NCI-H2171 treated with DMSO at 0.1 percent for 48 hours (cell line): ENCODE measurements around the gene PARP14.

ENCODE experiments used
- DNase-seq: peaks from one replicate; lab custom pipeline; 2025; lab: John Stamatoyannopoulos, UW

The PARP14 gene

DNA sequence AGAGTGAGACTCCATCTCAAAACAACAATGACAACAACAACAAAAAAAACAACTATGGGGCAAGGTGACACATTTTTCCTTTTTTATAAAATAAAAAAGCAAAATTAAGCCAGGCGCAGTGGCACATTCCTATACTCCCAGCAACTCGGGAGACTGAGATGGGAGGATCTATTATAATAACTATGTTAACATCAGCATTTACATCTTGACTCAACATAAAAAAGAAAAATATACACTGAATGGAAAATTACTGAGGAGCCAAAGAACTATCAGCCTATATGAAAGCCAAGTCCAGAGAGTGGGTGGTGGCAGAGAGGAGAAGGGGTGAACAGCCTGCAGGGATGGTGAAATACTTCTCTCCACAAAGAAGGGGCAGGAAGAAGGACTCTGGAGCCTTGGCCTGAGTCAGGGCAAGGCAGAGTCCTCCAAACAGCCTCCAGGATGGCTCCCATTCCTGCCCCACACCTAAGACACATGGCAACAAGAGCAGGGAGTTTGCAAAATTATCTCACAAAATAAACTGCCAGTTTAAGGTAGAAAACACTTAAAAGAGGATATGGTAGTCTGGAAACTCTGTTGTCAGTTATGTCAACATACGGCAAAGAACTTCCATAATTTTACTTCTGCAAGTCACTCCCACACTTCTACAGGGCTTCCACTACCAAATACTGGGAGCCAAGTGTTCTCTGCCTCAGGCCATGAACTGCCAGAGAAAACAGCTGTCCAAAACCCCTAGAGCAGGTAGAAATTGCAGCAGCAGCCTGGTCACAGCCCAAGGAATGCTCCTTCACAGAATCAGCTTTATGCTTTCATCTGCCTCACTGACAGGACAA, 87.1 kb downstream of the PARP14 start:
- no peak for DNase-seq

DNA sequence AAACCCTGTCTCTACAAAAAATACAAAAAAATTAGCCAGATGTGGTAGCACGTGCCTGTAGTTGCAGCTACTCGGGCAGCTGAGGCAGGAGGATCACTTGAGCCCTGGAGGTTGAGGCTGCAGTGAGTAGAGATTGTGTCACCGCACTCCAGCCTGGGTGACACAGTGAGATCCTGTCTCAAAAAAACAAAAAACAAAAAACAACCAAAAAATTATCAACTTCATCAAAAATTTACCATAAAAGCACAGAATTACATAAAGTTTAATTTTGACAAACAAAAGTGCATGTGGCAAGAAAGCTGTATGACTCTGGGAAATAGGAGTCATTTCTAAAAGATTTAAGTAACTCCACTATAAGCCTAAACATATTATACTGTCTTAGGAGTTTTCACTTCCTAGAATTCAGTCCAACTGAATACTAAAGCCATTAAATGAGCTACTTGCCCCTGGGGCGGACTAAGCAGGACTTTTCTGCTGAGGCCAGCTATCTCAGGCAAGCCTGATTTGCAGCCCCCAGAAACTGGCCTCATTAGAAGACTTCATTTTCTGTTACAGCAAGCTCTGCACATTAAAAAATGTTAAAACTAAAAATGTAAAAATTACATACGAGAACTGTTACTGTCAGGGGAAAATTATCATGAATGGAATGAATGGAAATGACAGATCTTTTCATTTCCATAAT, 90.0 kb downstream of the PARP14 start:
- no peak for DNase-seq

DNA sequence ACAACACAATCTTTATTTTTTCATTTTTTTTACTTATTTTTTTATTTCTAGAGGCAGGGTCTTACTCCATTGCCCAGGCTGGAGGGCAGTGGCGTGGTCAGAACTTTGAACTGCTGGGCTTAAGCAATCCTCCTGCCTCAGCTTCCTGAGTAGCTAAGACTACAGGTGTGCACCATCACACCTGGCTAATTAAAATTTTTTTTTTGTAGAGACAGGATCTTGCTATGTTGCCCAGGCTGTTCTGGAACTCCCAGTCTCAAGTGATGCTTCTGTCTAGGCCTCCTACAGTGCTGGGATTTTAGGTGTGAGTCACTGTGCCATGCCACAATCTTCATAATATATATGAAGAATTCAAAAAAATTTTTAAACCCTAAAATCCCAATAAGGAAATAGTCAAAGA, 92.2 kb downstream of the PARP14 start:
- DNase-seq, result no peak

DNA sequence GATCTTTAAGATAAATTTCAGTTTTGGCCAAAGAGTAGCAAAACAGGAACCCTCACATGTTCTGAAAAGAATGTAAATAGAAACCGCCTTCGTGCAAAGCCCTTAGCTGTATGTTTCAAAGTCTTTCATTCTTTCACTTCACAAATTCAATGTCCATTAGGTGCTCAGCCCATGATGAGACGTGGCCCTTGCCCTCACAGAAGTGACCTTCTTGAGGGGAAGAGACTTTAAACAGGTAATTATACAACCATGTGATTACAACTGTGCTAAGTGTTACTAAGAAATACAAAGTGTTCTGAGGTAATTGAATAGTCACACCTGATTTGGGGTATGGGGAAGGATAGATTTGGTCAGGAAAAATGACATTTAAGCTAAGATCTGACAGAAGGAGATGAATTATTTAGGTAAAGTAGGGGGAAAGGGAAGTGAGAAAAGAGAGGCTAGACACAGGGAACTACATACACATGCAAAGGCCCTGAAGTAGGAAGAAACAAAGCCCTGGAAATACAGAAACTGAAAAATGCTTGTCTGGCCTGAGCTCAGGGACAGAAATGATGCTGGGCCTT, 93.4 kb downstream of the PARP14 start:
- DNase-seq, result no peak

DNA sequence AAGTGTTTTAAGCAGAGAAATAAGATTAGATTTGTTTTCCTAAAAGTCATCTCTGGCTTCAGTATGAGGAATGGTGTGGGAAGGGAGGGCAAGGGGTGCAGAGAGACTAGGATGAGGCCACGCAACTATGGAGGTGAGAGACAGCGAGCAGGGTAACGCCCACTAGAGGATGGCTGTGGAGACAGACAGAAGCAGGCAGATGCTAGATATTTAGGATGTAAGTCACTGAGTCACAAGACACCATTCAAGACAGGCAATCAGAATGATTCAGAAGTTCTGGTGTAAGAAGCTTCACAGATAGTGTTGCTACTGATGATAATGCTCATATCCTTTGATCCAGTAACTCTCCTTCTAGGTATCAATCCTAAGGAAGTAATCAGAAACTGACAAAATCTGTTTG, 93.9 kb downstream of the PARP14 start:
- no peak for DNase-seq

DNA sequence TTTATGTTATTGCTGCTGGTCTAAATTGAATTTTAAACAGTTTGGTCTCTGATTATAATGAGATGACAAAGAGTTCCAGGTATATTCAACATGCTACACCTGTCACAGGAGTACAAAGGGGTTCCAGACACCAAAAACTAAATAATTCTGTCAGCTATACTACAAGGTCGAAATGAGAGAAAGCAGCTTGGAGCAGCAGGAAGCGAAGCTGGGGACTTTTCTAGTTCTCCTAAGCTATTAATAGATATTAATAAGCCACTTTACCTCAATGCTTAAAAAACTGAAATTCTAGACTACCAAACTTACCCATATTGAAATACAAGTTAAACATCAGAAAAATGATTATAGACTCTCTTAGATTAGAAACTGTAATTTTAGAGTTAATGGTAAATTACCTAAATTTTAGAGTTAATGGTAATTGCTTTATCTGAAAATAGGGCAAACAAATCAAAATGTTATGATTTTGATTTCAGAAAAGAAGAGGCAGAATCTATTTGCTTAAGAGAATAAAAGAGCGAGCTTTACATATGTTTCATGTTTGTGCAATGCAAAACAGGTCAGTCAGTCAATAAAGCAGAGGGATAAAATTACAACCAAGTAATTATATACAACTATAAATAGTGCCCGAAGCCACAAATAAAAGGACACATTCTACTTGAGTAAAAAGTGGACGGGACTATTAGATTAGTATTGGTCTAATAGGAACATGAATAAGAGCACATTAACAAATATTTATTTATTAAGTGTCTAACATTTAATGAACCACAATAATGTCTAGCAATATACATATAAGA, 96.2 kb downstream of the PARP14 start:
- no peak for DNase-seq

DNA sequence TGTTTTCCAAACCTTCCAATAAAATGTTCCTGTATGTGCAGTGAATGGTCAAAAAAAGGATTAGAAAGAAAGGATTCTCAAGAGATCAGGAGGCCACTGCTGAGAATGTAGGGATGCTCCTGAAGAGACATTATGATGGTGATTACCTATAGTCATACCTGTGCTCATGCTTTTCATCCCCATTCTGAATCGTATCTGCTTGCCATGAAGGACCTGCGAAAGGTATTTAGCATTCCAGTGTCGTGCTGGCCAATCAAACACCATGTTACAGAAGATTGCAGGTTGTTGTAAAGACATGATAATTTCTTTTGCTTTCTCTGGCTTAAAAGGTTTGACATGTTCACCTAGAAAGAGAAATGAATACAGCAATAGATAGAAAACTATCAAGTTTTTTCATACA, 96.9 kb downstream of the PARP14 start:
- no peak for DNase-seq
